HCT116 (cell line): Measurements from ENCODE around the gene CLIC3. TPM values are rescaled to one million over a fixed set of nuclear protein-coding genes. Genes with fewer than 3 reads are reported as not detected.

Source experiments
- ATAC-seq: fragments of 200-7000 bp; cut with Tn5 transposase; 2 replicates; pipeline ENCODE4 v1.9.1; 2020; ENCODE audit warnings: mild to moderate bottlenecking, moderate library complexity
- BruUV-seq: library from RNA; stranded (reverse); fragments of 400-500 nt; replicated peaks from 2 replicates; lab custom pipeline; 2021; lab: Mats Ljungman, UMichigan
- CTCF ChIA-PET: fragments of 300-600 bp; sonication (Branson Sonifier 250); formaldehyde crosslinking; loops from one replicate; lab custom pipeline; 2021; ENCODE audit warnings: antibody characterized with exemption; lab: Charles Lee
- POLR2A ChIA-PET: fragments of 300-600, 350-600 bp; sonication (Branson Sonifier 250); formaldehyde crosslinking; loops from one replicate; lab custom pipeline; 2021; ENCODE audit warnings: antibody characterized with exemption; lab: Charles Lee
- RAD21 ChIA-PET, 2 experiments: fragments of 300-600 bp; sonication (Branson Sonifier 250); formaldehyde crosslinking; loops; one replicate each; lab custom pipeline; 2023; ENCODE audit warnings: low total read pairs in 2 of 2; ENCODE audit not compliant: uncharacterized antibody in 2 of 2, unreplicated experiment in 2 of 2, low non-redundant PET in 1 of 2; lab: Charles Lee
- DNase-seq: peaks from one replicate; pipeline ENCODE4 v3.0.0-alpha.2; 2010; ENCODE audit warnings: low read depth, low spot score
- H2AFZ ChIP-seq: fragments of 200-600 bp; shearing (Covaris generic), sonication (generic); 2 replicates; pipeline ENCODE4 v1.6.1; 2017; ENCODE audit warnings: low read depth, mixed run types, mixed read lengths, antibody characterized with exemption, low read length; ENCODE audit not compliant: poor library complexity, severe bottlenecking
- H3K27ac ChIP-seq: 2 replicates; pipeline ENCODE4 v1.5.1; 2012; ENCODE audit warnings: low read depth, low read length
- H3K27me3 ChIP-seq: fragments of 200-600 bp; sonication (generic); 2 replicates; pipeline ENCODE4 v1.6.1; 2016; ENCODE audit warnings: mixed run types, low read length, mixed read lengths; ENCODE audit not compliant: insufficient read depth
- H3K36me3 ChIP-seq, 2 experiments: fragments of 200-500 bp in 1 of 2; fragments of 200-600 bp in 1 of 2; sonication (Bioruptor generic) in 1 of 2; sonication (generic) in 1 of 2; 2 replicates each; pipeline versions ENCODE4 v1.5.1 to v1.6.1; 2014 to 2016; ENCODE audit warnings: low read length in 2 of 2, inconsistent platforms in 1 of 2, mixed read lengths in 1 of 2, mixed run types in 1 of 2; ENCODE audit not compliant: insufficient read depth in 2 of 2, control insufficient read depth in 1 of 2
- H3K4me1 ChIP-seq, 2 experiments: fragments of 200-600 bp in 1 of 2; sonication (generic) in 1 of 2; 2 replicates each; pipeline versions ENCODE4 v1.5.1 to v1.6.1; 2012 to 2017; ENCODE audit warnings: low read length in 2 of 2, inconsistent platforms in 1 of 2, mild to moderate bottlenecking in 1 of 2, mixed read lengths in 1 of 2, mixed run types in 1 of 2, moderate library complexity in 1 of 2; ENCODE audit not compliant: insufficient read depth in 2 of 2, control insufficient read depth in 1 of 2
- H3K4me2 ChIP-seq: fragments of 200-600 bp; sonication (generic); 2 replicates; pipeline ENCODE4 v1.6.1; 2017; ENCODE audit warnings: mixed run types, low read length, mixed read lengths
- H3K4me3 ChIP-seq, 2 experiments: fragments of 200-600 bp in 1 of 2; sonication (generic) in 1 of 2; replicated peaks in 1 of 2; 2 replicates each; pipeline ENCODE4 v1.5.1; 2011 to 2016; ENCODE audit warnings: low read length in 2 of 2, control low read depth in 1 of 2, low read depth in 1 of 2, mild to moderate bottlenecking in 1 of 2, mixed read lengths in 1 of 2, mixed run types in 1 of 2
- H3K79me2 ChIP-seq: fragments of 200-600 bp; sonication (generic); 2 replicates; pipeline ENCODE4 v1.6.1; 2017; ENCODE audit warnings: mild to moderate bottlenecking, mixed run types, low read length, moderate library complexity, mixed read lengths; ENCODE audit not compliant: insufficient read depth
- H3K9ac ChIP-seq: fragments of 200-600 bp; sonication (generic); 2 replicates; pipeline ENCODE4 v1.6.1; 2016; ENCODE audit warnings: low read length, mixed read lengths
- H3K9me2 ChIP-seq: fragments of 200-600 bp; sonication (generic), shearing (Covaris generic); 2 replicates; pipeline ENCODE4 v1.6.1; 2017; ENCODE audit warnings: mixed run types, mild to moderate bottlenecking, moderate library complexity; ENCODE audit not compliant: insufficient read depth
- H3K9me3 ChIP-seq, 2 experiments: fragments of 200-500 bp in 1 of 2; fragments of 200-600 bp in 1 of 2; sonication (Bioruptor generic) in 1 of 2; sonication (generic) in 1 of 2; 2 replicates each; pipeline ENCODE4 v1.6.1; 2014 to 2017; ENCODE audit warnings: low read length in 2 of 2, mixed read lengths in 2 of 2, inconsistent platforms in 1 of 2, low read depth in 1 of 2, mild to moderate bottlenecking in 1 of 2, mixed run types in 1 of 2, moderate library complexity in 1 of 2; ENCODE audit not compliant: control insufficient read depth in 1 of 2, insufficient read depth in 1 of 2
- H4K20me1 ChIP-seq: fragments of 200-600 bp; sonication (generic), shearing (Covaris generic); 2 replicates; pipeline ENCODE4 v1.6.1; 2017; ENCODE audit warnings: mixed run types, mild to moderate bottlenecking, moderate library complexity; ENCODE audit not compliant: insufficient read depth
- CEBPB ChIP-seq: IDR thresholded peaks from 2 replicates; pipeline ENCODE4 v1.6.1; 2012; ENCODE audit warnings: low read depth
- ELF1 ChIP-seq: IDR thresholded peaks from 2 replicates; pipeline ENCODE4 v1.6.1; 2012; ENCODE audit warnings: low read depth, borderline replicate concordance
- SP1 ChIP-seq: IDR thresholded peaks from 2 replicates; pipeline ENCODE4 v1.6.1; 2012; ENCODE audit warnings: low read depth
- SRF ChIP-seq: IDR thresholded peaks from 2 replicates; pipeline ENCODE4 v1.6.1; 2012; ENCODE audit warnings: low read depth
- TCF7L2 ChIP-seq: IDR thresholded peaks from 2 replicates; pipeline ENCODE4 v1.7.0; 2011; ENCODE audit warnings: borderline replicate concordance, inconsistent platforms; ENCODE audit not compliant: insufficient read depth, insufficient read length; ENCODE audit errors: extremely low read depth
- YY1 ChIP-seq: IDR thresholded peaks from 2 replicates; pipeline ENCODE4 v1.6.1; 2011; ENCODE audit warnings: low read length, low read depth, moderate library complexity, mild to moderate bottlenecking; ENCODE audit not compliant: insufficient replicate concordance; ENCODE audit errors: extremely low read depth
- ZNF274 ChIP-seq: fragments of 200-500 bp; sonication (Bioruptor generic); IDR thresholded peaks from 2 replicates; pipeline ENCODE4 v1.6.1; 2014; ENCODE audit warnings: mild to moderate bottlenecking, low read depth, low read length, inconsistent platforms
- intact Hi-C: fragments of 100-400 bp; cut with micrococcal nuclease; formaldehyde crosslinking; loops from 2 replicates; pipeline ENCODE4 v1.10.0; 2022
- total RNA-seq: library from RNA; stranded (reverse); gene quantifications from one replicate; pipeline ENCODE4 v1.2.1, GENCODE V29; 2021; ENCODE audit not compliant: unreplicated experiment
- TF ChIP-seq, protein P1 (sequence below): IDR thresholded peaks from 2 replicates; pipeline ENCODE4 v1.6.1; 2011; ENCODE audit warnings: mild to moderate bottlenecking, low read length, moderate library complexity; ENCODE audit not compliant: insufficient replicate concordance; ENCODE audit errors: extremely low read depth
- TF ChIP-seq, protein P2 (sequence below), 3 experiments: fragments of 200-600 bp in 1 of 3; sonication (generic) in 1 of 3; IDR thresholded peaks in 2 of 3; conservative IDR thresholded peaks in 1 of 3; 2 replicates each; pipeline ENCODE4 v1.5.1; 2012 to 2017; ENCODE audit warnings: low read depth in 2 of 3, low read length in 2 of 3, antibody characterized with exemption in 1 of 3, borderline replicate concordance in 1 of 3, control low read depth in 1 of 3, mild to moderate bottlenecking in 1 of 3, mixed read lengths in 1 of 3, mixed run types in 1 of 3, moderate library complexity in 1 of 3; ENCODE audit not compliant: insufficient read depth in 1 of 3

CLIC3 gene
- total RNA-seq, 1 experiment from 2014 or later: 8.4 TPM

DNA sequence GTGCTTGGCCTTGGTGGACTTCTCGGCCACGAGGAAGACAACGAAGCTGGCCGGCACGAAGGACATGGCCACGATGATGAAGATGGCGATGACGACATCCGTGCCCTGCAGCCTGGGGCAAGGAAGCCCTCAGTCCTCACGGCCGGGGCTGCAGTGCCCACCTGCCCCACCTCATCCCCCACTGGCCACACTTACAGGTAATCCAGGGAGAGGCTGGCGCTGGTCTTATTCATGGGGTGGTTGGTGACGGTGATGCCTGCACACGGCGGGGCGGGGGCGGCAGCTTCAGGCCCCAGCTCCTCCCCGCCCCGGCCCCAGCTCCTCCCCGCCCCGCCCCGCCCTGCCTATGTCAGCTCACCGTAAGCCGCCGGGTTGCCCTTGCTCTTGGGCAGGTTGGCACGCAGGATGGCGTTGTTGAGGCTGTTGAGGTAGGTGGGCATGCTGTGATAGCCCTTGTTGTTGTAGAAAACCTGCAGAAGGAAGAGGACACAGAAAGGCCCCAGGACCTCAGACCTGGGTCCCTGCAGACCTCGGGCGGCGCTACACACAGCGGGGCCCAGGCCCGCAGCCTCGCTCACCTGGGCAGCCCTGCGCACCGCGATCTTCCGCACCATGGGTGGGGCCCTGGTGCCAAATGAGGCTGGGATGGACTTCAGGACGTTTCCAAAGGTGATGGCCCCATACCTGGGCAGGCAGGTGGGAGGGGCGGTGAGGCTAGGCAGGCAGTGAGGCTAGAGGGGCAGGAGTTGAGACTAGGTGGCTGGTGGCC, 15.7 kb upstream of the CLIC3 start:
- Histone ChIP-seq H3K4me3 (no peak overlapping the region), H2AFZ (no peak overlapping the region), H3K36me3 (peaks cover 11 to 29% of the 10 kb centered on the region in 2 experiments; a peak in 3 of 4 replicates), H3K4me1 (no peaks in the 10 kb centered on the region), H3K4me2 (no peak overlapping the region), H3K9ac (no peak overlapping the region), H3K27me3 (no peaks in the 10 kb centered on the region), H4K20me1 (no peaks in the 10 kb centered on the region), H3K9me3 (no peaks in the 10 kb centered on the region), H3K27ac (no peak overlapping the region), H3K9me2 (no peaks in the 10 kb centered on the region), H3K79me2 (no peaks in the 10 kb centered on the region)
- TSS peak; percentile 20 for BruUV-seq
- ATAC-seq (no peak), DNase-seq (no peak)
- TF ChIP-seq SRF (no peak), CEBPB (no peak), ELF1 (no peak), SP1 (no peak), ZNF274 (no peak), YY1 (no peak), TCF7L2 (no peak)
- TF ChIP-seq, protein P1, sequence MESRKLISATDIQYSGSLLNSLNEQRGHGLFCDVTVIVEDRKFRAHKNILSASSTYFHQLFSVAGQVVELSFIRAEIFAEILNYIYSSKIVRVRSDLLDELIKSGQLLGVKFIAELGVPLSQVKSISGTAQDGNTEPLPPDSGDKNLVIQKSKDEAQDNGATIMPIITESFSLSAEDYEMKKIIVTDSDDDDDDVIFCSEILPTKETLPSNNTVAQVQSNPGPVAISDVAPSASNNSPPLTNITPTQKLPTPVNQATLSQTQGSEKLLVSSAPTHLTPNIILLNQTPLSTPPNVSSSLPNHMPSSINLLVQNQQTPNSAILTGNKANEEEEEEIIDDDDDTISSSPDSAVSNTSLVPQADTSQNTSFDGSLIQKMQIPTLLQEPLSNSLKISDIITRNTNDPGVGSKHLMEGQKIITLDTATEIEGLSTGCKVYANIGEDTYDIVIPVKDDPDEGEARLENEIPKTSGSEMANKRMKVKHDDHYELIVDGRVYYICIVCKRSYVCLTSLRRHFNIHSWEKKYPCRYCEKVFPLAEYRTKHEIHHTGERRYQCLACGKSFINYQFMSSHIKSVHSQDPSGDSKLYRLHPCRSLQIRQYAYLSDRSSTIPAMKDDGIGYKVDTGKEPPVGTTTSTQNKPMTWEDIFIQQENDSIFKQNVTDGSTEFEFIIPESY: no peak
- TF ChIP-seq, protein P2, sequence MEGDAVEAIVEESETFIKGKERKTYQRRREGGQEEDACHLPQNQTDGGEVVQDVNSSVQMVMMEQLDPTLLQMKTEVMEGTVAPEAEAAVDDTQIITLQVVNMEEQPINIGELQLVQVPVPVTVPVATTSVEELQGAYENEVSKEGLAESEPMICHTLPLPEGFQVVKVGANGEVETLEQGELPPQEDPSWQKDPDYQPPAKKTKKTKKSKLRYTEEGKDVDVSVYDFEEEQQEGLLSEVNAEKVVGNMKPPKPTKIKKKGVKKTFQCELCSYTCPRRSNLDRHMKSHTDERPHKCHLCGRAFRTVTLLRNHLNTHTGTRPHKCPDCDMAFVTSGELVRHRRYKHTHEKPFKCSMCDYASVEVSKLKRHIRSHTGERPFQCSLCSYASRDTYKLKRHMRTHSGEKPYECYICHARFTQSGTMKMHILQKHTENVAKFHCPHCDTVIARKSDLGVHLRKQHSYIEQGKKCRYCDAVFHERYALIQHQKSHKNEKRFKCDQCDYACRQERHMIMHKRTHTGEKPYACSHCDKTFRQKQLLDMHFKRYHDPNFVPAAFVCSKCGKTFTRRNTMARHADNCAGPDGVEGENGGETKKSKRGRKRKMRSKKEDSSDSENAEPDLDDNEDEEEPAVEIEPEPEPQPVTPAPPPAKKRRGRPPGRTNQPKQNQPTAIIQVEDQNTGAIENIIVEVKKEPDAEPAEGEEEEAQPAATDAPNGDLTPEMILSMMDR (IDR thresholded peaks at IDR 0.05 in 2 of 3, conservative IDR thresholded peaks at IDR 0.05 in 1 of 3; ENCODE audit: borderline replicate concordance in 1 of 3, insufficient read depth in 1 of 3, low read depth in 2 of 3, low read length in 2 of 3): no peak
- ChIA-PET CTCF (no interaction called here), RAD21 (no interaction called here), POLR2A (no interaction called here)
- intact Hi-C loops: no loop called here
